ENCODE measurements around the gene OR13C4.
"Not testable (repeated sequence)": the region's sequence is repeated elsewhere in the genome, so short reads cannot be mapped to it uniquely, and the experiment has no call there.

The OR13C4 gene

GRCh38 chr9:104527109-104527508 lies at the start of gene OR13C4:
TSS of gene OR13C4 (minus strand) at chr9:104527209. CDS start at chr9:104527209, 0 bp downstream.
- Mint-ChIP-seq H3K9me3 (peaks cover 13% of the 10 kb centered on the region), H3K36me3 (ENCODE audit: insufficient read depth) (no peaks in the 10 kb centered on the region), H3K4me3 (no peak within 1 kb of the TSS), H3K27ac (ENCODE audit: low read depth) (no peak within 1 kb of the TSS), H3K27me3 (no peaks in the 10 kb centered on the region), H3K4me1 (no peaks in the 10 kb centered on the region)
- no peak for DNase-seq (ENCODE audit: low spot score in 2 of 2)
- ATAC-seq (replicated peaks; ENCODE audit: extremely low read depth, poor library complexity, severe bottlenecking) = no peak

GRCh38 chr9:104575456-104575855 lies 48.4 kb upstream of the OR13C4 start:
- no peak overlapping the region for H3K4me3 Mint-ChIP-seq
- ATAC-seq (replicated peaks; ENCODE audit: extremely low read depth, poor library complexity, severe bottlenecking) (no peak), DNase-seq (ENCODE audit: low spot score in 2 of 2) (no peak)
- no peaks in the 10 kb centered on the region for H3K4me1 Mint-ChIP-seq
- H3K9me3 Mint-ChIP-seq = peaks cover 13% of the 10 kb centered on the region
- H3K36me3 Mint-ChIP-seq (ENCODE audit: insufficient read depth) = no peaks in the 10 kb centered on the region
- H3K27me3 Mint-ChIP-seq = no peaks in the 10 kb centered on the region
- no peak overlapping the region for H3K27ac Mint-ChIP-seq (ENCODE audit: low read depth)

DNA sequence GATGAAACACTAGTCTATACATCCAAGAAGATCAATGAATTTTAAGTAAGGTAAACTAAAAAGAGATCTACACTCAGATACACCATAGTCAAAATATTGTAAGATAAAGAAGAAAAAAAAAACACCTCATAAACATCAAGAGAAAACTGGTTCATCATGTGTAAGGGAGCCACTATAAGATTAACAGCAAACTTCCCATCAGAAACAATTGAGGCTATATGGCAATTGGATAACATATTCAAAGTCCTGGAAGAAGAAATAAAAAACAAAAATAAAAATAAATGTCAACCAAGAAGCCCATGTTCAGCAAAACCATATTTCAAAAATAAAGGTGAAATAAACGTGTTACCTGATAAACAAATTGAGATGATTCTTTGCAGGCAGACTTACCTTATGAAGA lies 45.6 kb upstream of the OR13C4 start:
- Mint-ChIP-seq H3K27ac (ENCODE audit: low read depth) (no peak overlapping the region), H3K4me3 (no peak overlapping the region), H3K4me1 (no peaks in the 10 kb centered on the region), H3K9me3 (peaks cover 19% of the 10 kb centered on the region), H3K27me3 (no peaks in the 10 kb centered on the region), H3K36me3 (ENCODE audit: insufficient read depth) (no peaks in the 10 kb centered on the region)
- ATAC-seq (replicated peaks; ENCODE audit: extremely low read depth, poor library complexity, severe bottlenecking) = no peak
- DNase-seq (ENCODE audit: low spot score in 2 of 2) = no peak

- Mint-ChIP-seq H3K27ac (ENCODE audit: low read depth) (no peak within 1 kb of the TSS), H3K4me3 (no peak within 1 kb of the TSS), H3K36me3 (ENCODE audit: insufficient read depth) (no peaks in the 10 kb centered on the region), H3K4me1 (no peaks in the 10 kb centered on the region), H3K9me3 (peaks cover 16% of the 10 kb centered on the region), H3K27me3 (no peaks in the 10 kb centered on the region)
- ATAC-seq (replicated peaks; ENCODE audit: extremely low read depth, poor library complexity, severe bottlenecking) (no peak), DNase-seq (ENCODE audit: low spot score in 2 of 2) (no peak)
These were observed 41.9 kb upstream of the OR13C4 start, which contains the start of gene OR13C8 for GRCh38 chr9:104568868-104569267. TSS of gene OR13C8 (plus strand) at chr9:104569168. CDS start at chr9:104569168, 0 bp downstream.

- H3K9me3 Mint-ChIP-seq = peaks cover 5% of the 10 kb centered on the region
- H3K27me3 Mint-ChIP-seq = no peaks in the 10 kb centered on the region
- ATAC-seq (replicated peaks; ENCODE audit: extremely low read depth, poor library complexity, severe bottlenecking) = no peak
- DNase-seq (ENCODE audit: low spot score in 2 of 2) = no peak
- no peak overlapping the region for H3K27ac Mint-ChIP-seq (ENCODE audit: low read depth)
- H3K4me1 Mint-ChIP-seq = no peaks in the 10 kb centered on the region
- no peak overlapping the region for H3K4me3 Mint-ChIP-seq
- no peaks in the 10 kb centered on the region for H3K36me3 Mint-ChIP-seq (ENCODE audit: insufficient read depth)
These were observed 37.3 kb upstream of the OR13C4 start for GRCh38 chr9:104564358-104564757.

GRCh38 chr9:104556830-104557634 lies 30.0 kb upstream of the OR13C4 start:
- no peaks in the 10 kb centered on the region for H3K27me3 Mint-ChIP-seq
- H3K27ac Mint-ChIP-seq (ENCODE audit: low read depth) = no peak overlapping the region
- H3K4me1 Mint-ChIP-seq = no peaks in the 10 kb centered on the region
- H3K36me3 Mint-ChIP-seq (ENCODE audit: insufficient read depth) = no peaks in the 10 kb centered on the region
- peaks cover 14% of the 10 kb centered on the region for H3K9me3 Mint-ChIP-seq
- no peak overlapping the region for H3K4me3 Mint-ChIP-seq
- ATAC-seq (replicated peaks; ENCODE audit: extremely low read depth, poor library complexity, severe bottlenecking) = no peak
- no peak for DNase-seq (ENCODE audit: low spot score in 2 of 2)

DNA sequence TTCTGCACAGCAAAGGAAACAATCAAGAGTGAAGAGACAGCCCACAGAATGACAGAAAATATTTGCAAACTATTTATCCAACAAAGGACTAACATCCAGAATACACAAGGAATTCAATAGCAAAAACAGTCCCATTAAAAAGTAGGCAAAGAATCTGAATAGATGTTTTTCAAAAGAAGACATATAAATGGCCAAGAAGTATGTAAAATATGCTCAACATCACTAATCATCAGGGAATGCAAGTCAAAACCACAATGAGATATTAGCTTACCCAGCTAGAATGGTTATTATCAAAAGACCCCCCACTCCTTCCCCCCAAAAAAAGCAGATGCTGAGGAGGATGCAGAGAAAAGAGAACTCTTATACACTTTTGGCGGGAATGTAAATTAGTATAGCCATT lies 28.5 kb upstream of the OR13C4 start:
- Mint-ChIP-seq H3K27me3 (no peaks in the 10 kb centered on the region), H3K4me3 (no peak overlapping the region), H3K36me3 (ENCODE audit: insufficient read depth) (no peaks in the 10 kb centered on the region), H3K4me1 (no peaks in the 10 kb centered on the region), H3K9me3 (peaks cover 14% of the 10 kb centered on the region), H3K27ac (ENCODE audit: low read depth) (no peak overlapping the region)
- ATAC-seq (replicated peaks; ENCODE audit: extremely low read depth, poor library complexity, severe bottlenecking) (no peak), DNase-seq (ENCODE audit: low spot score in 2 of 2) (no peak)

- Mint-ChIP-seq H3K27ac (ENCODE audit: low read depth) (no peak overlapping the region), H3K9me3 (peaks cover 11% of the 10 kb centered on the region), H3K4me3 (no peak overlapping the region), H3K27me3 (no peaks in the 10 kb centered on the region), H3K4me1 (no peaks in the 10 kb centered on the region), H3K36me3 (ENCODE audit: insufficient read depth) (no peaks in the 10 kb centered on the region)
- DNase-seq (ENCODE audit: low spot score in 2 of 2) (no peak), ATAC-seq (replicated peaks; ENCODE audit: extremely low read depth, poor library complexity, severe bottlenecking) (no peak)
These were observed 26.3 kb upstream of the OR13C4 start for GRCh38 chr9:104553261-104553660.

DNA sequence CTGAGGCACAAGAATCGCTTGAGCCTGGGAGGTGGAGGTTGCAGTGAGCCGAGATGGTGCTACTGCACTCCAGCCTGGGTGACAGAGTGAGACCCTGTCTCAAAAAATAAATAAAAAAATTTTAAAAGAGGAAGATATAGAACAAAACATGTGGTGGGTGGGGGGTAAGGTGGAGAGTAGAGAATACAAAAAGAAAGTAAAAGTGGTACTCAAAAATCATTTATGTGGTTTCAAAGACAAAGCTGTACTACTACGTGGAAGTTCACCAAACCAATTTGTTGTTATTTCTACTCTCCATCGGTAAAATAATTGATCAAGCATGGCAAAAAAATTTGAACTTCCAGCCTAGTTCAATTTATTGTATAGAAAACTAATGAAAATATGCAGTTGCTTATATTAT lies 17.6 kb upstream of the OR13C4 start:
- Mint-ChIP-seq H3K4me1 (no peaks in the 10 kb centered on the region), H3K27ac (ENCODE audit: low read depth) (no peak overlapping the region), H3K27me3 (no peaks in the 10 kb centered on the region), H3K9me3 (no peaks in the 10 kb centered on the region), H3K4me3 (no peak overlapping the region), H3K36me3 (ENCODE audit: insufficient read depth) (no peaks in the 10 kb centered on the region)
- DNase-seq (ENCODE audit: low spot score in 2 of 2) = no peak
- ATAC-seq (replicated peaks; ENCODE audit: extremely low read depth, poor library complexity, severe bottlenecking) = no peak

GRCh38 chr9:104539275-104539674 lies 12.3 kb upstream of the OR13C4 start:
- no peak for DNase-seq (ENCODE audit: low spot score in 2 of 2)
- no peaks in the 10 kb centered on the region for H3K27me3 Mint-ChIP-seq
- no peaks in the 10 kb centered on the region for H3K4me1 Mint-ChIP-seq
- peaks cover 12% of the 10 kb centered on the region for H3K9me3 Mint-ChIP-seq
- no peak for ATAC-seq (replicated peaks; ENCODE audit: extremely low read depth, poor library complexity, severe bottlenecking)
- H3K36me3 Mint-ChIP-seq (ENCODE audit: insufficient read depth) = no peaks in the 10 kb centered on the region
- H3K27ac Mint-ChIP-seq (ENCODE audit: low read depth) = no peak overlapping the region
- no peak overlapping the region for H3K4me3 Mint-ChIP-seq

DNA sequence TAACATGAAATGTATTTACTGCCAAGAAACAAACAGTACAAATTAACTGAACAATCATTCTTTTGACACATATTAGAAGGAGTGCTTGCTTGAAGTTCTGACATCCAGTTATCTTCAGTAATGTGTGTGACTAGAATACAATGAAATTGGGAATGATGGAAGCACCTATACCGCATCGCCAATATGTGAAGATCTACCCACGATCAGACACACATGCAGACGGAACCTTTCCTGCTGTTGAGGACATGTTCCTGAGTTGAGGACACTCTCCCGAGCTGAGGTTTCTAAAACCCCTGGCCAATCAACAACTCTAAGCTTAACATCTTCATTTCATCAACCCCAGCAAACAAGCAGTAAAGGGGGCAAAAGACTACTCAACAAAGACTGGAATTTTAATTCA lies 9.7 kb upstream of the OR13C4 start, which contains the start of gene OR13C3:
Gene OR13C3 (minus strand): TSS at position 101 of the 400 bp plus-strand sequence. CDS start 133 bp downstream, outside the sequence.
- no peak for ATAC-seq (replicated peaks; ENCODE audit: extremely low read depth, poor library complexity, severe bottlenecking)
- no peak within 1 kb of the TSS for H3K4me3 Mint-ChIP-seq
- no peak for DNase-seq (ENCODE audit: low spot score in 2 of 2)
- H3K27ac Mint-ChIP-seq (ENCODE audit: low read depth) = no peak within 1 kb of the TSS
- no peaks in the 10 kb centered on the region for H3K36me3 Mint-ChIP-seq (ENCODE audit: insufficient read depth)
- no peaks in the 10 kb centered on the region for H3K27me3 Mint-ChIP-seq
- H3K4me1 Mint-ChIP-seq = no peaks in the 10 kb centered on the region
- H3K9me3 Mint-ChIP-seq = peaks cover 12% of the 10 kb centered on the region

DNA sequence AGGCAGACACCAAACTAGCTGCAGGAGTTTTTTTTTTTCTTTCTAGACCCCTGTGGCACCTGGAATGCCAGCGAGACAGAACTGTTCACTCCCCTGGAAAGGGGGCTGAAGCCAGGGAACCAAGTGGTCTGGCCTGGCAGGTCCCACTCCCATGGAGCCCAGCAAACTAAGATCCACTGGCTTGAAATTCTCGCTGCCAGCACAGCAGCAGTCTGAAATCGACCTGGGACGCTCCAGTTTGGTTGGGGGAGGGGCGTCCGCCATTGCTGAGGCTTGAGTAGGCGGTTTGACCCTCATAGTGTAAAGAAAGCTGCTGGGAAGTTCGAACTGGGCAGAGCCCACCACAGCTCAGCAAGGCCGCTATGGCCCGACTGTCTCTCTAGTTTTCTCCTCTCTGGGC lies 6.8 kb downstream of the OR13C4 start:
- H3K27me3 Mint-ChIP-seq; H3K9me3 Mint-ChIP-seq; H3K36me3 Mint-ChIP-seq (ENCODE audit: insufficient read depth); DNase-seq (ENCODE audit: low spot score in 2 of 2); H3K4me1 Mint-ChIP-seq; H3K27ac Mint-ChIP-seq (ENCODE audit: low read depth); H3K4me3 Mint-ChIP-seq; ATAC-seq (replicated peaks; ENCODE audit: extremely low read depth, poor library complexity, severe bottlenecking): not testable (repeated sequence)

- no peaks in the 10 kb centered on the region for H3K27me3 Mint-ChIP-seq
- no peak for DNase-seq (ENCODE audit: low spot score in 2 of 2)
- no peaks in the 10 kb centered on the region for H3K4me1 Mint-ChIP-seq
- H3K36me3 Mint-ChIP-seq (ENCODE audit: insufficient read depth) = no peaks in the 10 kb centered on the region
- no peak overlapping the region for H3K4me3 Mint-ChIP-seq
- peaks cover 14% of the 10 kb centered on the region for H3K9me3 Mint-ChIP-seq
- ATAC-seq (replicated peaks; ENCODE audit: extremely low read depth, poor library complexity, severe bottlenecking) = no peak
- H3K27ac Mint-ChIP-seq (ENCODE audit: low read depth) = no peak overlapping the region
These were observed 12.1 kb downstream of the OR13C4 start for GRCh38 chr9:104514901-104515300.
